Coronary artery (tissue), 2 donors: ENCODE results near the gene USP12.

ENCODE experiments used
- DNase-seq: peaks from one replicate; pipeline ENCODE4 v3.0.0-alpha.2; 2017; ENCODE audit warnings: low spot score
- H3K27ac ChIP-seq, 2 donors: fragments of 200-600 bp; sonication (generic); one replicate each; pipeline ENCODE4 v1.5.1; 2016 to 2019
- H3K4me3 ChIP-seq: fragments of 200-600 bp; sonication (generic); 2 replicates; pipeline ENCODE4 v1.5.1; 2016; ENCODE audit warnings: mild to moderate bottlenecking, moderate library complexity
- CTCF ChIP-seq: fragments of 200-600 bp; sonication (generic); IDR thresholded peaks from one replicate; pipeline ENCODE4 v1.5.1; 2019; ENCODE audit warnings: antibody characterized with exemption

The USP12 gene

GRCh38 chr13:27037171-27037570, 134.4 kb downstream of the USP12 start:
- H3K27ac ChIP-seq, result no peak overlapping the region
- no peak for DNase-seq
- H3K4me3 ChIP-seq, result no peak overlapping the region
- TF ChIP-seq CTCF, result no peak

- no peak for TF ChIP-seq CTCF
- no peak for DNase-seq
- Histone ChIP-seq H3K4me3 (no peak overlapping the region), H3K27ac (no peak overlapping the region)
Measured at GRCh38 chr13:27036236-27036981, 135.2 kb downstream of the USP12 start.

- Histone ChIP-seq H3K27ac (no peak overlapping the region), H3K4me3 (no peak overlapping the region)
- DNase-seq, result no peak
- no peak for TF ChIP-seq CTCF
Measured at GRCh38 chr13:27035892-27036235, 135.7 kb downstream of the USP12 start.

- DNase-seq, result no peak
- Histone ChIP-seq H3K27ac (no peak overlapping the region), H3K4me3 (peak overlapping the region; percentile 7)
- no peak for TF ChIP-seq CTCF
Measured at GRCh38 chr13:27034678-27035111, 136.9 kb downstream of the USP12 start.

- no peak for DNase-seq
- no peak overlapping the region for H3K27ac ChIP-seq
- H3K4me3 ChIP-seq, result no peak overlapping the region
- no peak for TF ChIP-seq CTCF
Measured at GRCh38 chr13:27028683-27029480, 142.7 kb downstream of the USP12 start.

- TF ChIP-seq CTCF, result no peak
- DNase-seq, result no peak
Measured at GRCh38 chr13:27027086-27027667, 144.4 kb downstream of the USP12 start.

More at GRCh38 chr13:27027086-27027667, 144.4 kb downstream of the USP12 start:
- Histone ChIP-seq H3K27ac (no peak overlapping the region), H3K4me3 (no peak overlapping the region)
